Thyroid gland (tissue), 4 donors: Measurements from ENCODE around the gene CCDC158. TPM values are rescaled to one million over a fixed set of nuclear protein-coding genes. Genes with fewer than 3 reads are reported as not detected.

Source experiments
- DNase-seq, 2 donors: peaks; one replicate each; pipeline ENCODE4 v3.0.0-alpha.2; 2019
- H3K27ac ChIP-seq, 3 donors: fragments of 200-600 bp; sonication (generic); 1 replicate in 2 of 3; 2 replicates in 1 of 3; pipeline ENCODE4 v1.5.1; 2016 to 2019; ENCODE audit warnings: mild to moderate bottlenecking in 1 of 3, moderate library complexity in 1 of 3
- H3K27me3 ChIP-seq: fragments of 200-600 bp; sonication (generic); one replicate; pipeline ENCODE4 v1.5.1; 2019
- H3K36me3 ChIP-seq, 2 donors: fragments of 200-600 bp; sonication (generic); one replicate each; pipeline ENCODE4 v1.5.1; 2016 to 2019
- H3K4me1 ChIP-seq, 2 donors: fragments of 200-600 bp; sonication (generic); one replicate each; pipeline ENCODE4 v1.5.1; 2017 to 2019
- H3K4me3 ChIP-seq, 3 donors: fragments of 200-600 bp; sonication (generic); replicated peaks in 1 of 3; 1 replicate in 2 of 3; 2 replicates in 1 of 3; pipeline ENCODE4 v1.5.1; 2016; ENCODE audit warnings: mild to moderate bottlenecking in 1 of 3
- H3K9me3 ChIP-seq: fragments of 200-600 bp; sonication (generic); one replicate; pipeline ENCODE4 v1.5.1; 2017
- POLR2A ChIP-seq, 2 donors: fragments of 450-650 bp; IDR thresholded peaks; one replicate each; pipeline ENCODE4 v1.6.1; 2017; ENCODE audit warnings: antibody characterized with exemption in 2 of 2, mild to moderate bottlenecking in 2 of 2, moderate library complexity in 1 of 2
- WGBS, 2 donors: methylation state at CpG; one replicate each; pipeline ENCODE4 v1.1.5; 2017; 5-methylcytosine and 5-hydroxymethylcytosine counted together
- intact Hi-C: fragments of 100-400 bp; cut with DNase I; formaldehyde crosslinking; loops from one replicate; pipeline ENCODE4 v1.15.1; 2023
- total RNA-seq, 4 donors: library from RNA; depleted of rRNA; stranded (reverse); fragments of >200 nt; gene quantifications; one replicate each; pipeline ENCODE4 v1.2.3, GENCODE V29; 2016
- TF ChIP-seq, protein P1 (sequence below), 6 experiments: fragments of 200-600 bp in 3 of 6; fragments of 450-650 bp in 3 of 6; sonication (generic) in 3 of 6; IDR thresholded peaks; one replicate each; pipeline ENCODE4 v1.5.1; 2016 to 2019; ENCODE audit warnings: antibody characterized with exemption in 6 of 6, mild to moderate bottlenecking in 2 of 6, inconsistent platforms in 1 of 6, moderate library complexity in 1 of 6

Gene CCDC158
- total RNA-seq, 4 donors from 2014 or later, result 2.0 to 5.8 (median 3.5) TPM

DNA sequence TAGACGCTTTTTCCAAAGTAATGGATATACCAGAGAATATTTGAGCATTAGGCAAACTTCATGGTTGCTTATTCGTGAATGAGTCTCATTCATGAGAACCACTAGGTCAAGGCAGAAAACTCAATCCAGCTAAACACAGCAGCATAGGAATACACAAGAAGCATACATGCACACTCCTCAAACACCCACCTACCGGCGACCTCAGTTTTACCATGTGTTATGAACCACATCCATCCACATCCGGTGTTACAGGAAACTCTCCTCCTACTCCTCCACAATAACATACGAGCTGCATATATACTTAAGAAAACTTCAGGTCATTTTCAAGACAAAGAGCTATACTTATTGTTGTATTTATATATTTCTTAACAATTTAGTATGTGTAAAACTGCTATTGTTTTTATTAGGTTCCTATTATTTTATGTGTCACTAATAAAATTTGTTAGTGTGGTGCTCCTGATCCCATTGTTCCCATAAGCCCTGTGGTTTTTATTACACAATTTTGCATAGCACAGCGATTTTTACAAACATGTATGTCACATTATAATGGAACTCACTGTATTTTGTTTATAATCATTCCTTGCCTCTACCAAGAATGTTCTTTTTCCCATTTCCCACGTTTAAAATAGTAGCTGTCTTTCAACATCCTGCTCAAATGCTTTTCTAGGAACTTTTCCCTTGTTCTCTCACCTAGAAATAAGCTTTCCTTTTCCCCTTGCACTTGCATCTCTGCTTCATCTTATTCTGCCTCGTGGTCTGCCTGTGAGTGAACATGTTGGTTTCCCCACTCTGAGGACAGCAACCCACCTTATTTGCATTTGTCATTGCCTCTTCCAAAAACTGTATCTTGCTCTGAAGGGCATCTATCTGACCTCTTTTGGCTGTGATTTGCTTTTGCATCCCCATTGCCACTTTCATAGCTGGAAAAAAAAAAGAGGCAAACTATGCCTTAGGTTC is 66.1 kb downstream of the CCDC158 start:
- H3K4me3 ChIP-seq, result no peak overlapping the region
- H3K4me1 ChIP-seq, result no peaks in the 10 kb centered on the region
- no peak for DNase-seq
- 73 to 75% methylated on average over 9 of the region's 9 CpGs for WGBS, 2 donors
- TF ChIP-seq, protein P1, sequence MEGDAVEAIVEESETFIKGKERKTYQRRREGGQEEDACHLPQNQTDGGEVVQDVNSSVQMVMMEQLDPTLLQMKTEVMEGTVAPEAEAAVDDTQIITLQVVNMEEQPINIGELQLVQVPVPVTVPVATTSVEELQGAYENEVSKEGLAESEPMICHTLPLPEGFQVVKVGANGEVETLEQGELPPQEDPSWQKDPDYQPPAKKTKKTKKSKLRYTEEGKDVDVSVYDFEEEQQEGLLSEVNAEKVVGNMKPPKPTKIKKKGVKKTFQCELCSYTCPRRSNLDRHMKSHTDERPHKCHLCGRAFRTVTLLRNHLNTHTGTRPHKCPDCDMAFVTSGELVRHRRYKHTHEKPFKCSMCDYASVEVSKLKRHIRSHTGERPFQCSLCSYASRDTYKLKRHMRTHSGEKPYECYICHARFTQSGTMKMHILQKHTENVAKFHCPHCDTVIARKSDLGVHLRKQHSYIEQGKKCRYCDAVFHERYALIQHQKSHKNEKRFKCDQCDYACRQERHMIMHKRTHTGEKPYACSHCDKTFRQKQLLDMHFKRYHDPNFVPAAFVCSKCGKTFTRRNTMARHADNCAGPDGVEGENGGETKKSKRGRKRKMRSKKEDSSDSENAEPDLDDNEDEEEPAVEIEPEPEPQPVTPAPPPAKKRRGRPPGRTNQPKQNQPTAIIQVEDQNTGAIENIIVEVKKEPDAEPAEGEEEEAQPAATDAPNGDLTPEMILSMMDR (IDR thresholded peaks at IDR 0.05), result no peak
- TF ChIP-seq POLR2A (IDR thresholded peaks at IDR 0.05), result no peak
- no peaks in the 10 kb centered on the region for H3K9me3 ChIP-seq
- no peaks in the 10 kb centered on the region for H3K27me3 ChIP-seq
- H3K27ac ChIP-seq, result no peak overlapping the region
- no peaks in the 10 kb centered on the region for H3K36me3 ChIP-seq
- intact Hi-C loops, result no loop called here

DNA sequence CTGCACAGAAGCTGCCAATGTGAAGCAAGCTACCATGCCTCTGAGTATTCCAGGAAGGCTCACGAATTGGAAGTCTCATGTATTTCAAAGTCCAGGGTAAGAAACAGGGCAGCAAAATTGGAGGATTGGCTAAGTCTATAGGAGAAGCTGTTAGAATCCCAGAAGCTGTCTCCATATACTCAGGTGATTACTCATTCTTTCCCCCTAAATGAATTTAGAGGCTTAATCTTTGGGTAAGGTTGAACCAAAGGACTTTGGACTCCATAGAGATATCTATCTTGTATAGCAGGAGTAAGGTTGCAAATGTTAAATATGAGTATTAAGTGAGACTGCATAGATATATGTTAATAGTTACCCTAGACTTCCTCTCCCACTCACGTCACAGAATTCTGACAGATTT is 78.1 kb downstream of the CCDC158 start:
- Histone ChIP-seq H3K36me3 (no peaks in the 10 kb centered on the region), H3K27ac (no peak overlapping the region), H3K27me3 (no peaks in the 10 kb centered on the region), H3K4me3 (no peak overlapping the region), H3K4me1 (no peaks in the 10 kb centered on the region), H3K9me3 (no peaks in the 10 kb centered on the region)
- DNase-seq, result no peak
- TF ChIP-seq, protein P1 (IDR thresholded peaks at IDR 0.05), result no peak
- no peak for TF ChIP-seq POLR2A (IDR thresholded peaks at IDR 0.05)
- WGBS, 2 donors, result 87 to 88% methylated on average over 2 of the region's 2 CpGs
- intact Hi-C loops, result no loop called here

DNA sequence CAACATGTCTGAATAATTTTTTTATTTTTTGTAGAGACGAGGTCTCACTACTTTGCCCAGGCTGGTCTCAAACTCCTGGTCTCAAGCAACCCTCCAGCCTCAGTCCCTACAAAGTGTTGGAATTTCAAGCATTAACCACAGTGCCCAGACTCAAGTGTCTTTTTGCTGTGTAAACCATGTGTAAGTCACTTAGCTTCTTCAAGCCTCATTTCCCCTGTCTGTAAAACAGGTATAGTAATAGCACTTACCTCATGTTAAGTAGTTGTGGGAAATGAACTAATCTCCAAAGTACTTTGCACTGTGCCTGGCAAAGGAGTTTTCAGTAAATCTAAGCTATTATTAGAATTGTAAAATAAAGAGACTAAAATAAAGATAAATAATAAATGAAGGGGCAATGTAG is 78.8 kb downstream of the CCDC158 start:
- Histone ChIP-seq H3K27me3 (no peaks in the 10 kb centered on the region), H3K27ac (no peak overlapping the region), H3K4me1 (no peaks in the 10 kb centered on the region), H3K9me3 (no peaks in the 10 kb centered on the region), H3K4me3 (no peak overlapping the region), H3K36me3 (no peaks in the 10 kb centered on the region)
- DNase-seq, result no peak
- intact Hi-C loops, result no loop called here
- TF ChIP-seq POLR2A (IDR thresholded peaks at IDR 0.05), result no peak
- TF ChIP-seq, protein P1 (IDR thresholded peaks at IDR 0.05), result no peak
- WGBS, 2 donors, result 88% methylated on average over 1 of the region's 1 CpG

DNA sequence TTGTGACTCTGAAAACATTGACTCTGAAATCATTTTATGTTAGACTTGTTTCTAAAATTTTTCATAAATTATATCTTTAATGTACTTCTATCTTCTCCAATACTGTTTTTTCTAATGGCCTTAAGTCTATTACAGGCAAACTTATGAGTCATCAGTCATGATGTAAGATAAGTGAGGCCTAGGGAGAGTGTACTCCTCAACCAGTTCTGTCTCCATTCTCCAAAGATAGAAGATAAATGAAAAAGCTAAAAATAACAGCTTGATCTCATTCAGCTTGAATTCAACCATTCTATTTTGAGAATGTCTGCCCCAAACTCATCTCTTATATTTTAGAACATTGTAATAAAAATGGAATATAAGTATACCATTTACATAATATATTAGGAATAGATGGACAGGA is 79.9 kb downstream of the CCDC158 start:
- H3K36me3 ChIP-seq, result no peaks in the 10 kb centered on the region
- H3K4me1 ChIP-seq, result no peaks in the 10 kb centered on the region
- no peak for TF ChIP-seq POLR2A (IDR thresholded peaks at IDR 0.05)
- TF ChIP-seq, protein P1 (IDR thresholded peaks at IDR 0.05), result no peak
- no peak for DNase-seq
- no peak overlapping the region for H3K4me3 ChIP-seq
- H3K27me3 ChIP-seq, result no peaks in the 10 kb centered on the region
- no peak overlapping the region for H3K27ac ChIP-seq
- H3K9me3 ChIP-seq, result no peaks in the 10 kb centered on the region
- intact Hi-C loops, result no loop called here

DNA sequence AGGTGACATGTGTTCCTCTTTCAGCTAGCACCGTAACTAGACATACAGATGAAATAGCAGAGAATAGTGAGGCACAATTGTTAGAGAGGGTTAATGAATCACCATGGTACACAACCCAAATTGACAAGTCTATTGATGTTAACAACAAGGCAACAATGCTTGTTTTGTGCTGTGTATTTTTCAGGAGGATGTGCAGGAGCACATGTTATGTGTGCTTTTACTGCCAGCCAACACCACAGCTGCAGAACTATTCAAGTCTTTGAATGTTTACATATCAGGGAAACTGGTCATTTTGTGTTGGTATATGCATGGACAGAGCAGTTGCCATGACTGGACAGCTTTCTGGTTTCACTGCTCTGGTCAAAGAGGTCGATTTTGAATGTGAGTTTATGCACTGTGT is 81.6 kb downstream of the CCDC158 start:
- Histone ChIP-seq H3K27ac (no peak overlapping the region), H3K4me3 (no peak overlapping the region), H3K9me3 (no peaks in the 10 kb centered on the region), H3K27me3 (no peaks in the 10 kb centered on the region), H3K36me3 (no peaks in the 10 kb centered on the region), H3K4me1 (no peaks in the 10 kb centered on the region)
- TF ChIP-seq, protein P1 (IDR thresholded peaks at IDR 0.05), result no peak
- no peak for TF ChIP-seq POLR2A (IDR thresholded peaks at IDR 0.05)
- intact Hi-C loops, result no loop called here
- DNase-seq, result no peak
- 68 to 73% methylated on average over 2 of the region's 2 CpGs for WGBS, 2 donors
